IPS-18c (cell line): Measurements from ENCODE around the gene PVR.
A peak's percentile ranks its signal among the peaks of the same experiment; 100 is the strongest.

Source experiments
- H3K4me3 ChIP-seq: 2 replicates; pipeline ENCODE4 v1.7.0; 2013; ENCODE audit warnings: low read depth, mild to moderate bottlenecking, low read length, moderate library complexity; ENCODE audit not compliant: insufficient read depth
- H3K9me3 ChIP-seq: one replicate; pipeline ENCODE4 v1.6.1; 2013; ENCODE audit warnings: mild to moderate bottlenecking, low read length, moderate library complexity; ENCODE audit not compliant: control insufficient read depth, insufficient read depth

PVR gene

DNA sequence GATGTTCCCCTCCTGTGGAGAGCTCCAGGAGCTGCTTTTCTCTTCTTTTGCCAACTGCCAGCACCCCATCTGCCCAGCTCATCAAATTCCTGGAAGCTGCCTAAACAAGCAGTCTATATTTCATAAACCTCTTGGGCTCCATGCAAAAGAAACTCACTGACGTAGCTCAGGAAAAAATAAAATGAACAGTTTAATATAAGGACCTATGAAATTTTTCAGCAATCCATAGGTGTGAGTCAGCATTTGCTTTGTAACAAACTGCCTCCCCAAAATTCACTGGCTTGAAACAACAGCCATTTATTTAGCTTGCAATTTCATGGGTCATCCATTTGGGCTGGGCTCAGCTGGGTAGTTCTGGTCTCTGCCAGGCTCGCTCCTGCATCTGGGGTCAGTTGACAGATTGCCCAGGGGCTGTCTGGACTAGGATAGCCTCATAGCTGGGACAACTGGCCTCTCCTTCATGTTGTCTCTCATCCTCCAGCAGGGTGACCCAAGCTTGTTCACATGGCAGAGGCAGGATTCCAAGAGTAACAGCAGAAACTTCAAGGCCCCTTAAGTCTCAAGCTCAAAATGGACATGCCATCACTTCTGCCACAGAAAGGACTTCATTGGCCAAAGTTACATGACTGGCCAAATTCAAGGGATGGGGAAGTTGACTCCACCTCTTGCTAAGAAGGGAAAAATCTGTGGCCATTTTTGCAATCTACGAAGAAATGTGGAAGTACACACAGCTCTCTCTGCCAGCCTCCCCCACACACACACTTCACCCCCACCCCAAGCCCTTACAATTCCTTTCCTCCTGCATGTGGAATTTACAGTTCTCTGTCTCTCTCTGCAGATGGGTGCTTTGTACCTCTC lies 7.9 kb upstream of the PVR start:
- Histone ChIP-seq H3K9me3 (no peaks in the 10 kb centered on the region), H3K4me3 (no peak overlapping the region)

DNA sequence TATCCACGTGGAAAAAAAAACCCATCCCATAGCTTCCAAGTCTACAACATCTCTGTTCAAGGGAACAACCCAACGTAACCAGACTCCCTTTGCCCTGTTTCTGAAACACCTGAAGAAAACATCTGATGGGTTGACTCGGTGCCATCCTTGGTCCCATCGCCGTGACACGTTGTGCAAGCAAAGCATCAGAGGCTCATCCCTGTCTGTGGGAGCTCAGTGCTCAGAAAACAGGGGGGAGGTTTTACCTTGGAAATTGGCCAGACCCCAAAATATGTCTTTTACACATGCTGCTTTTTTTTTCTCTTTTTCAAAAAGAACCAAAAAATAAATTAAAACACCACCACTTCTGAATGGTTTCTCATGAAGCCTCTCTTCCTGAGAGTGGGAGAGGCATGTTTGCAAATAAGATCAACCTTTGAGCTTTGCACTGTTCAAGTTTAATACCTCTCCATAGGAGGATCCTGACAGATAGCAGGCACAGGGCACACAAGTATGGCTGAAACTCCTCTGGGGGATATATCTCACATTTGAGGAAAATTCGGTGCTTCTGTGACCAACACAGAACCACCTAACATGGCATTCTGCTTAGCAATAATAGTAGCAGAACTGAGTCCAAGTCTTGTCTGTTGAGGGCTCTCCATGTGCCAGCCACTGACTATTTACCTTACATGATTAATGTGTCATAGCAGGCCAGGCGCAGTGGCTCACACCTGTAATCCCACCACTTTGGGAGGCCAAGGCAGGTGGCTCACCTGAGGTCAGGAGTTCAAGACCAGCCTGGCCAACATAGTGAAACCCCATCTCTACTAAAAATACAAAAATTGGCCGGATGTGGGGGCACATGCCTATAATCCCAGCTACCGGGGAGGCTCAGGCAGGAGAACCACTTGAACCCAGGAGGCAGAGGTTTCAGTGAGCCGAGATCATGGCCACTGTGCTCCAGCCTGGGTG lies 7.0 kb upstream of the PVR start:
- H3K9me3 ChIP-seq: no peaks in the 10 kb centered on the region
- no peak overlapping the region for H3K4me3 ChIP-seq

DNA sequence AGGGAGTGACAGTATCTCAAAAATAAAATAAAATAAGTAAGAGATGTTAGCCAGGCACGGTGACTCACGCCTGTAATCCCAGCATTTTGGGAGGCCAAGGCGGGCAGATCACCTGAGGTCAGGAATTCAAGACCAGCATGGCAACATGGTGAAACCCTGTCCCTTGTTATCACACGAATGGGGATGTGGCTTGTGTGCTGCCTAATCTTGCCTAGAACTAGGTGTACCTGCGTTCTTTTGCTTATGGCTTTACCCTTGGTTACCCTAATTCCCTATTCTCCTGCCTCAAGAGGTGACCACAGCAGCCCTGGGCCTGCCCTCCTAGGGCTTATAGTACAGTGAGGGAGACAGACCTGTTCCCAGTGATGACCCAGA lies 6.3 kb upstream of the PVR start:
- Histone ChIP-seq H3K4me3 (no peak overlapping the region), H3K9me3 (no peaks in the 10 kb centered on the region)

DNA sequence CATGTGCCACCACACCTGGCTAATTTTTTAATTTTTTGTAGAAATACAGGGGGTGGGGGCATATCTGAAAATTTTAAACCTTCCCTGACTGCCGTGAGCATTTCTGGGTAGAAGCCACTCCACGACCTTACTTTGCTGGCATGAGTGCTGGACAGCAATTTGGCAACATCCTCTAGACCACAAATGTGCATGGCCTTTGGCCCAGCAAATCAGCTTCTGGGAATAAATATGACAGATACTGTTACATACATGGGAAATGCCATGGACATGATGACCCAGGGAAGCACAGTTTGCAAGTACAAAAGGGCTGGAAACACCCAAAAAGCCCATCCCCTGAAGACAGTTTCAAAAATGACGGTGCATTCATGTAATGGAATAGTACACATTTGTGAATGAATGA lies 3.2 kb upstream of the PVR start:
- Histone ChIP-seq H3K4me3 (no peak overlapping the region), H3K9me3 (no peaks in the 10 kb centered on the region)

DNA sequence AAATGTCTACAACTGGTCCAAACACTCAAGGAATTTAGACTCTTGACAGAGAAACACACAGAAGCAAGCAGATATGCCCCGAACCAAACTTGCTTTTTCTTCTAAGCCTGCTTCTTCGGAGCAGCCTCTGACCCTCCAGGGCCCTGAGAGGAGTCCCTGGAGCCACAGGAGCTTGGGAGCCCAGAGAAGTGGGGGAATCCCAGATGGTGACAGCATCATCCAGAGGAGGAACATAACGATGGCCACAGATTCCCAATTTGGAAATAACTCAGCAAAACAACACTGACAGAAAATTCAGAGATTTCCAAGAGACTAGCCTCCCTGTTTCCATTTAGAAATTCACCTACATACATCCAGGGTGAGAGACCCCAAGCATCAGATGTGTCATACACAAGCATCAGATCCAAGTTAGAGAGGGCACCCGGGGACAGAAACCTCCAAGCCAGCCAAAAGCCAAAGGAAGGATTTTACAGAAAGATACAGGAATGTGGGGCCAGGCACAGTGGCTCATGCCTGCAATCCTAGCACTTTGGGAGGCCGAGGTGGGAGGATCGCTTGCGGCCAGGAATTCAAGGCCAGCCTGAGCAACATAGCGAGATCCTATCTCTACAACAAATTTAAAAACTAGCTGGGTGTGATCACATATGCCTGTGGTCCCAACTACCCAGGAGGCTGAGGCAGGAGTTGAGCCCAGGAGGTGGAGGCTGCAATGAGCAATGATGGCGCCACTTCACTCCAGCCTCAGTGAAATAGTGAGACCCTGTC lies 2.0 kb upstream of the PVR start:
- H3K4me3 ChIP-seq: no peak overlapping the region
- no peaks in the 10 kb centered on the region for H3K9me3 ChIP-seq

DNA sequence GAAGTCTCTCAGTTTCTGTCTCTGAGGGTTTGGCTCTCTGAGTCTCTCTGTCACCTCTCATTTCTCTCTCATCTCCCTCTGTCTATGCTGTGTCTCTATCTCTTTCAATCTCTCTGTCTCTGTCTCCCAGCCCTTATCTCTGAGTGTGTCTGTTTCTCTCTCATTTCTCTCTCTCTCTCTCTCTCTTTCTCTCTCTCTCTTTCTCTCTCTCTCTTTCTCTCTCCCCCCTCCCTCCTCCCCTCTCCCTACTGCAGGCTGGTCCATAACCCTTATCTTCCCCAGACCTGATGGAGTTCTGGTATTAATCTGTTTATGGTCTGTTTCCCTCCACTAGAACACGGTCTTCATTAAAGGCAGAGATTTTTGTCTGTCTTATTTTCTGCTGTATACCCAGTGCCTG lies 1.3 kb upstream of the PVR start:
- no peak overlapping the region for H3K4me3 ChIP-seq
- H3K9me3 ChIP-seq: no peaks in the 10 kb centered on the region

DNA sequence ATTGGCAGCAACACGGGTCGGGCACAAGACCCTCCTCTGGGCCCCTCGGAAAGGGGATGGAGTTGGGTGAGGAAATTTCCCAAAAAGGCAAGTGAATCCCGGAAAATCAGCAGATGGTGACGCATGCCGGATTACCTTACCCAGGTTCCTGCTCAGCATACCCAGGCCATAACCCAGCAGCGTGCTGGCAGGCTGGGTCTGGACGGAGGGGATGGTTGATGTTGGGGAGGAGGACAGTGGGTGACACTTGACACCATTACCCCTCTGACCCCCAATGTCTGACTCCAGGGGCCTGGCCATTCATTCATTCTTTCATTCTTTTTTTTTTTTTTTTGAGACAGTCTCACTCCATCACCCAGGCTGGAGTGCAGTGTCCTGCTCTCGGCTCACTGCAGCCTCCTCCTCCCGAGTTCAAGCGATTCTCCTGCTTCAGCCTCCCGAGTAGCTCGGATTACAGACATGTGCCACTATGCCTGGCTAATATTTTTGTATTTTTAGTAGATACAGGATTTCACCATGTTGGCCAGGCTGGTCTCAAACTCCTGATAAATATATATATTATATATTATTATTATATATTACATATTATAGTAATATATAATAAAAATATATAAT lies 799 bp downstream of the PVR start:
- H3K4me3 ChIP-seq: peak overlapping the region; percentile 82
- H3K9me3 ChIP-seq: no peaks in the 10 kb centered on the region

DNA sequence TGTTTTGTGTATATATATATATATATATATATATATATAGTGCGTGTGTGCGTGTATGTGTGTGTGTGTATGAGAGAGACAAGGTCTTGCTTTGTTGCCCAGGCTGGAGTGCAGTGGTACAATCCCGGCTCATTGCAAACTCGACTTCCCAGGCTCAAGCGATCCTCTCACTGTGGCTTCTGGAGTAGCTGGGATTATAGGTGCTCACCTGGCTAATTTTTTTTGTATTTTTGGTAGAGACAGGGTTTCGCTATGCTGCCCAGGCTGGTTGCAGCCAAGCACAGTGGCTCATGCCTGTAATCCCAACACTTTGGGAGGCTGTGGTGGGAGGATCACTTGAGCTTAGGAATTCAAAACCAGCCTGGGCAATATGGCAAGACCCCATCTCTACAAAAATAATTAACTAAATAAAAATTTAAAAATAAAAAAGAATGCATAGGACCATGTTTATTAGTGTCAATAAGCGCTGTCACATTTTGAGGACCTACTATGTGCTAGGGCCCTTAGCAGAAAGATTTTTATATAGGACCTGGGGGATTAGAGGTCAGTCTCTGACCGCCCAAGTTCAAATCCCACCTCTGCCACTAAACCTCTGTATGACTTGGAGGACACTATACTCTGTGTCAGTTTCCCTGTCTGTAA lies 1.8 kb downstream of the PVR start:
- no peaks in the 10 kb centered on the region for H3K9me3 ChIP-seq
- no peak overlapping the region for H3K4me3 ChIP-seq

DNA sequence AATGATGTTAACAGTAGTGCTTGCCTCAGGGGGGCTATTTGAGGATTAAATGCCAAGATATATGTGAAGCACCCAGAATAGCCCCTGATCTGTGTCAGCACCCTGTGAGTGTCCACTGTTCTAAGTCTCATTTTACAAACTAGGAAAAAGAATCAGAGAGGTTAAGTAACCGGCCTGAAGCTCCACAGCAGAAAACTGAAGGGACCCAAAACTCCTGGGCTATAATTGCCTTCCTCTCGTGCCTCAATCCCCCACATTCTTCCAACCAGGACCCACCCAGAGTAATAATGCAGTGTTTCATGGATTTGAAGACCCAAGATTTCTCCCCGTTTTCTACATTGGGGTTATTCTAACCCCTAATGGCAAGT lies 2.3 kb downstream of the PVR start:
- Histone ChIP-seq H3K4me3 (no peak overlapping the region), H3K9me3 (no peaks in the 10 kb centered on the region)

DNA sequence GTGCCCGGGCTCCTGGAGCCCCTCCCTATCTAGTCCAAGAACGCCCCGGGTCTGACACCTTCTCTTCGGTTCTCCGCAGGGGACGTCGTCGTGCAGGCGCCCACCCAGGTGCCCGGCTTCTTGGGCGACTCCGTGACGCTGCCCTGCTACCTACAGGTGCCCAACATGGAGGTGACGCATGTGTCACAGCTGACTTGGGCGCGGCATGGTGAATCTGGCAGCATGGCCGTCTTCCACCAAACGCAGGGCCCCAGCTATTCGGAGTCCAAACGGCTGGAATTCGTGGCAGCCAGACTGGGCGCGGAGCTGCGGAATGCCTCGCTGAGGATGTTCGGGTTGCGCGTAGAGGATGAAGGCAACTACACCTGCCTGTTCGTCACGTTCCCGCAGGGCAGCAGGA lies 3.4 kb downstream of the PVR start:
- no peaks in the 10 kb centered on the region for H3K9me3 ChIP-seq
- H3K4me3 ChIP-seq: no peak overlapping the region

DNA sequence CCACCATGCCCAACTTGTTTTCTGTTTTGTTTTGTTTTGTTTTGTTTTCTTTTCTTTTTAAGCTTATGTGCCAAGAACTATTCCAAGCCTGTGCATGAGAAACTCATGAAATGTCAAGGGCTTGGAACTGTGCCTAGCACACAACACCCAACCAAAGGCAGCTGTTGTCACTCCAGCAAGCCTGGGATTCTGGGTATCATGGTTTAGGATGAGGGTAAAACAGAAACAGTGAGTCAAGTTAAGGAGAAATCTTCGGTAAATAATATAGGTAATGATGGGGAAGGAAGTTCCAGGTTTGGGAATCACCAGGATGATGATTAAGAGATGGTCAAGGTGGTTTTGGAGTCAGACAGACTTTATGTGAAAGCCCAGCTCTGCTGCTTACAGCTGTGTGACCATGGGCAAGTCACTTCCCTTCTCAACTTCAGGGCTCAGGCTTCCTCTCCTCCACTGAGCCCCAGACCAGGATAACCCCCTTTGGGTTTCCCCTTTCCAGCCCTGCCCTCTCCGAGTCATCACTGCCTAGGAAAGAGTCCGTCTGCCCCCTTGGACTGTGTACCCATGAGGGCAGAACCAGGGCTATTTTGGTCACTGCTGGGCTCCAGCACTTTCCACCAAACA lies 5.0 kb downstream of the PVR start:
- H3K4me3 ChIP-seq: no peak overlapping the region
- no peaks in the 10 kb centered on the region for H3K9me3 ChIP-seq

DNA sequence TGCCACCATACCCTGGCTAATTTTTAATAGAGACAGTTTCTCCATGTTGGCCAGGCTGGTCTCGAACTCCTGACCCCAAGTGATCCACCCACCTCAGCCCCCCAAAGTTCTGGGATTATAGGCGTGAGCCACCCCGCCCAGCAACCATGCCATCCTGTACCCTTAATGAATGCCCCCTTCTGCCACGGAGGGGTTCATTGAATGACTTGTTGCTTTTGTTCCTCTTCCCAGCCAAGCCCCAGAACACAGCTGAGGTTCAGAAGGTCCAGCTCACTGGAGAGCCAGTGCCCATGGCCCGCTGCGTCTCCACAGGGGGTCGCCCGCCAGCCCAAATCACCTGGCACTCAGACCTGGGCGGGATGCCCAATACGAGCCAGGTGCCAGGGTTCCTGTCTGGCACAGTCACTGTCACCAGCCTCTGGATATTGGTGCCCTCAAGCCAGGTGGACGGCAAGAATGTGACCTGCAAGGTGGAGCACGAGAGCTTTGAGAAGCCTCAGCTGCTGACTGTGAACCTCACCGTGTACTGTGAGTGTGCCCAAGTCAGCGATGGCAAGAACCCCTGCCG lies 6.0 kb downstream of the PVR start:
- Histone ChIP-seq H3K4me3 (no peak overlapping the region), H3K9me3 (no peaks in the 10 kb centered on the region)

DNA sequence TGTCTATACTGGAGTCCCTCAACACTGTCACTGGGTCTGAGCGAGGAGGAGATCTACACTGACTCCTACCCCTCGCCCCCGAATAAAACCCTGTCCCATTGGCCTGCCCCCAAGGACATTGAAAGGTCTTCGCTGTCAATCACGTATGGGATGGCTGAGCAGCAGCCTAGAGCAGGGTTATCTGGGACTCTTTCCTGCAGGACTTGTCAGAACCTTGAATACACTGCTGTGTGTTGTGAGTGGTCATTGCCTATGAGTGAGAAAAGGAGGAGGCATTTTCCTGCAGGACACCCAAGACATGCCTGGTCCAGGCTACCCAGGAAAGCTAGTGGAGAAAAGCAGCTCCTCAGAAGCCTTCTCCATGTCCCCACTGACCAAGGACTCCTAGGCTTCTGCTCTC lies 9.6 kb downstream of the PVR start:
- Histone ChIP-seq H3K4me3 (no peak overlapping the region), H3K9me3 (peaks cover 2% of the 10 kb centered on the region)

DNA sequence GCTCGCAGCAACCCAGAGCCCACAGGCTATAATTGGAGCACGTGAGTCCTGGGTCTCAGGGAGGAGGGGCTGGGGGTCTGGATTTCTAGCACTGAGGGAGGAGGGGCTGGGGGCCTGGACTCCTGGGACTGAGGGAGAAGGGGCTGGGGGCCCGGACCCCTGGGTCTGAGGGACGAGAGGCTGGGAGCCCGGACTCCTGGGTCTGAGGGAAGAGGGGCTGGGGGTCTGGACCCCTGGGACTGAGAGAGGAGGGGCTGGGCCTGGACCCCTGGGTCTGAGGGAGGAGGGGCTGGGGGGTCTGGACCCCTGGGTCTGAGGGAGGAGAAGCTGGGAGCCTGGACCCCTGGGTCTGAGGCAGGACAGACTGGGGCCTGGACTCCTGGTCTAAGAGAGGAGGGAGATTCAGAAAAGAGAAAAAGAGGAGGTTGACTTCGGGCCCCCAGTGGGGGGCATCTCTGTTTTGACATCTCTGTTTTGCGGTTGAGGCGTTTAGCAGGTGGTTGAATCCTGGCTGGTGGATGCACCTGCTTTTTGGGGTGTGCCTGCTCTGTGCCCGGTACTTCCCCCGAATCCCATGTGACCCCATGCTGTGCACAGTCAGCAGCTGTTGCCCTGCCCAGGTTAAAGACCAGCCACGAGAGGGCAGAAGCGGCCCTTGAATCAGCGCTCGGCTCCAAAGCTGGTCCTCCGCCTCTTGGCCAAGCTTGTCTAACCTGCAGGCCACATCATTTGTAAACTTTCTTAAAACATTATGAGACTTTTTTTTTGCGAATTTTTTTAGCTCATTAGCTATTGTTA lies 10.5 kb downstream of the PVR start:
- Histone ChIP-seq H3K4me3 (no peak overlapping the region), H3K9me3 (peaks cover 2% of the 10 kb centered on the region)

DNA sequence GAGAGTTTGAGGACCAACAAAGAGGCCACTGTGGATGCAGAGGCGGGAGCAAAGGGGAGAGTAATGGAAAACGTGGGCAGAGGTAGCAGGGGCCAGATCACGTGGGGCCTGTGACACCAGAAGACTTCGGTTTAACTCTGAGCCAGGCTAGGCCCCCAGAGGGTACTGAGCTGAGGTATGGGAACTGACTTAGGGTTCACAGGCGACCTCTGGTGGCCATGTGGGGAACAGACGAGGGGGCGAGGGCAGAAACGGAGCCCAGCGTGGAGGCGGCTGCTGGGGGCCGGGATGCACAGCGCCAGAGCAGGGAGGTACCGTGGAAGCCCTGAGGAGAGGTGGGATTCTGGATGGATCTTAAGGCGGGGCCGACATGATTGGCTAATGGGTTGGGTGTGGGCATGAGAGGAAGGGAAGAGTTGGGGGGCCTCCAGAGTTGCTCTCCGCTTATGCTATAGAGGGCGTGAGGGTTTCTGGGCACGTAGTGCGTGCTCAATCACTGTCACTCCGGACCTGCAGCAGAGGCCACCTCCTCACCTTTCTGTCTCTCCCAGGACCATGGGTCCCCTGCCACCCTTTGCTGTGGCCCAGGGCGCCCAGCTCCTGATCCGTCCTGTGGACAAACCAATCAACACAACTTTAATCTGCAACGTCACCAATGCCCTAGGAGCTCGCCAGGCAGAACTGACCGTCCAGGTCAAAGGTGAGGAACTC lies 13.7 kb downstream of the PVR start:
- peaks cover 2% of the 10 kb centered on the region for H3K9me3 ChIP-seq
- no peak overlapping the region for H3K4me3 ChIP-seq
